ENCODE measurements around the gene BCAM.

BCAM gene

DNA sequence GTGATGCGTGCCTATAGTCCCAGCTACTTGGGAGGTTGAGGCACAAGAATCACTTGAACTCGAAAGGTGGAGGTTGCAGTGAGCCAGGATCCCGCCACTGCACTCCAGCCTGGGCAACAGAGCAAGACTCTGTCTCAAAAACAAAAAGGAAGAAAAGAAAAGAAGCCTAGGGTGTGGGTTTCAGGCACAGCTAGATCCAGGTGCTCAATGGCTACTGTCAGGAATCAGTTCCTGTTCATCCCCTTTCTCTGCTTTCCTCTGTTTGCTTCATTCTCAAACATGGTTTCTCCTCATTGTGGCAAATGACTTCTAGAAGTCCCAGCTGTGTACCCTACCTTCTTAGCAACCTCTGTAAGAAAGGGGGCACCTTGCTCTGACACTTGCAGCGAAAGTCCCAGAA lies 25.4 kb upstream of the BCAM start:
- Histone ChIP-seq H3K4me2 (ENCODE audit: insufficient read depth, low read length) (no peak overlapping the region), H3K79me2 (ENCODE audit: insufficient read depth, low read length) (no peaks in the 10 kb centered on the region), H3K36me3 (ENCODE audit: insufficient read depth, low read length) (no peaks in the 10 kb centered on the region), H3K9ac (ENCODE audit: low read depth, low read length) (no peak overlapping the region), H4K20me1 (ENCODE audit: insufficient read depth, low read length) (no peaks in the 10 kb centered on the region), H3K4me3 (ENCODE audit: low read depth in 1 of 2, low read length in 2 of 2) (no peak overlapping the region), H3K4me1 (ENCODE audit: insufficient read depth, low read length) (no peaks in the 10 kb centered on the region), H3K27me3 (ENCODE audit: insufficient read depth, low read length, poor library complexity) (no peaks in the 10 kb centered on the region), H3K9me3 (ENCODE audit: insufficient read depth, low read length, severe bottlenecking) (no peaks in the 10 kb centered on the region), H3K27ac (ENCODE audit: low read length) (no peak overlapping the region), H2AFZ (ENCODE audit: low read depth, low read length) (no peak overlapping the region)
- no peak for DNase-seq
- TF ChIP-seq, protein P1, sequence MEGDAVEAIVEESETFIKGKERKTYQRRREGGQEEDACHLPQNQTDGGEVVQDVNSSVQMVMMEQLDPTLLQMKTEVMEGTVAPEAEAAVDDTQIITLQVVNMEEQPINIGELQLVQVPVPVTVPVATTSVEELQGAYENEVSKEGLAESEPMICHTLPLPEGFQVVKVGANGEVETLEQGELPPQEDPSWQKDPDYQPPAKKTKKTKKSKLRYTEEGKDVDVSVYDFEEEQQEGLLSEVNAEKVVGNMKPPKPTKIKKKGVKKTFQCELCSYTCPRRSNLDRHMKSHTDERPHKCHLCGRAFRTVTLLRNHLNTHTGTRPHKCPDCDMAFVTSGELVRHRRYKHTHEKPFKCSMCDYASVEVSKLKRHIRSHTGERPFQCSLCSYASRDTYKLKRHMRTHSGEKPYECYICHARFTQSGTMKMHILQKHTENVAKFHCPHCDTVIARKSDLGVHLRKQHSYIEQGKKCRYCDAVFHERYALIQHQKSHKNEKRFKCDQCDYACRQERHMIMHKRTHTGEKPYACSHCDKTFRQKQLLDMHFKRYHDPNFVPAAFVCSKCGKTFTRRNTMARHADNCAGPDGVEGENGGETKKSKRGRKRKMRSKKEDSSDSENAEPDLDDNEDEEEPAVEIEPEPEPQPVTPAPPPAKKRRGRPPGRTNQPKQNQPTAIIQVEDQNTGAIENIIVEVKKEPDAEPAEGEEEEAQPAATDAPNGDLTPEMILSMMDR (IDR thresholded peaks at IDR 0.05; ENCODE audit: borderline replicate concordance, extremely low read depth, low read length, poor library complexity, severe bottlenecking): no peak
- no peak for TF ChIP-seq EZH2 (IDR thresholded peaks at IDR 0.05; ENCODE audit: borderline replicate concordance, low read depth, low read length, severe bottlenecking)
- ATAC-seq (ENCODE audit: insufficient read depth, low read depth): no peak

DNA sequence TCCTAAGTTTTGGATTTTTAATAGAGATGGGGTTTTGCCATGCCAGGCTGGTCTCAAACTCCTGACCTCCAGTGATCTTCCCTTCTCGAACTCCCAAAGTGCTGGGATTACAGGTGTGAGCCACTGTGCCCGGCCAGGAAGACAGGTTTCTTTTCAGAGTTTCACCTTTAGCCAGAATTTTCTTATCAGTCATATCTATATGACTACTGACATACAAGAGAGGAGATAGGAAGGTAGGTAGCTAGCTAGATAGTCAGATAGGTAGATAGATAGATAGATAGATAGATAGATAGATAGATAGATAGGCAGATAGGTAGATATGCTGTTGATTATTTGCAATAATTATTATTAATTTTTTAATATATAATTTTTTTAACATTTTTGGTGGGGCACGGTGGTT lies 23.6 kb upstream of the BCAM start:
- Histone ChIP-seq H3K9me3 (ENCODE audit: insufficient read depth, low read length, severe bottlenecking) (no peaks in the 10 kb centered on the region), H3K4me1 (ENCODE audit: insufficient read depth, low read length) (no peaks in the 10 kb centered on the region), H3K36me3 (ENCODE audit: insufficient read depth, low read length) (no peaks in the 10 kb centered on the region), H3K9ac (ENCODE audit: low read depth, low read length) (no peak overlapping the region), H3K79me2 (ENCODE audit: insufficient read depth, low read length) (no peaks in the 10 kb centered on the region), H4K20me1 (ENCODE audit: insufficient read depth, low read length) (no peaks in the 10 kb centered on the region), H3K27me3 (ENCODE audit: insufficient read depth, low read length, poor library complexity) (no peaks in the 10 kb centered on the region), H3K4me3 (ENCODE audit: low read depth in 1 of 2, low read length in 2 of 2) (no peak overlapping the region), H3K27ac (ENCODE audit: low read length) (no peak overlapping the region), H3K4me2 (ENCODE audit: insufficient read depth, low read length) (no peak overlapping the region), H2AFZ (ENCODE audit: low read depth, low read length) (no peak overlapping the region)
- DNase-seq (no peak), ATAC-seq (ENCODE audit: insufficient read depth, low read depth) (no peak)
- no peak for TF ChIP-seq EZH2 (IDR thresholded peaks at IDR 0.05; ENCODE audit: borderline replicate concordance, low read depth, low read length, severe bottlenecking)
- TF ChIP-seq, protein P1 (IDR thresholded peaks at IDR 0.05; ENCODE audit: borderline replicate concordance, extremely low read depth, low read length, poor library complexity, severe bottlenecking): no peak

DNA sequence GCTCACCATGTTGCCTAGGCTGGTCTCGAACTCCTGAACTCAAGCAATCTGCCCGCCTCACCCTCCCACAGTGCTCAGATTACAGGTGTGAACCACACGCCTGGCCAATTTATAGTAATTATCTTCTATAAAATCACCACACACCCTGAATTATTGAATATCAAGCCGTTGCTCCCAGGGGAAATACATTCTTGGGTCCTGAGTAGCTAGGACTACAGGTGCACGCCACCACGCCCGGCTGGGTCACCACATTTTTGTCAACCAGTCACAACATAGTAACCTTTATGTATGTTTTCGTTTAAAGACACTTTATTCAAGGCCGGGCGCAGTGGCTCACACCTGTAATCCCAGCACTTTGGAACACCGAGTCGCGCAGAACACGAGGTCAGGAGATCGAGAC lies 22.9 kb upstream of the BCAM start:
- Histone ChIP-seq H3K9ac (ENCODE audit: low read depth, low read length) (no peak overlapping the region), H3K36me3 (ENCODE audit: insufficient read depth, low read length) (no peaks in the 10 kb centered on the region), H3K9me3 (ENCODE audit: insufficient read depth, low read length, severe bottlenecking) (no peaks in the 10 kb centered on the region), H3K4me3 (ENCODE audit: low read depth in 1 of 2, low read length in 2 of 2) (no peak overlapping the region), H3K79me2 (ENCODE audit: insufficient read depth, low read length) (no peaks in the 10 kb centered on the region), H3K4me1 (ENCODE audit: insufficient read depth, low read length) (no peaks in the 10 kb centered on the region), H3K4me2 (ENCODE audit: insufficient read depth, low read length) (no peak overlapping the region), H3K27ac (ENCODE audit: low read length) (no peak overlapping the region), H4K20me1 (ENCODE audit: insufficient read depth, low read length) (no peaks in the 10 kb centered on the region), H3K27me3 (ENCODE audit: insufficient read depth, low read length, poor library complexity) (no peaks in the 10 kb centered on the region), H2AFZ (ENCODE audit: low read depth, low read length) (no peak overlapping the region)
- TF ChIP-seq, protein P1 (IDR thresholded peaks at IDR 0.05; ENCODE audit: borderline replicate concordance, extremely low read depth, low read length, poor library complexity, severe bottlenecking): no peak
- no peak for TF ChIP-seq EZH2 (IDR thresholded peaks at IDR 0.05; ENCODE audit: borderline replicate concordance, low read depth, low read length, severe bottlenecking)
- no peak for DNase-seq
- no peak for ATAC-seq (ENCODE audit: insufficient read depth, low read depth)

DNA sequence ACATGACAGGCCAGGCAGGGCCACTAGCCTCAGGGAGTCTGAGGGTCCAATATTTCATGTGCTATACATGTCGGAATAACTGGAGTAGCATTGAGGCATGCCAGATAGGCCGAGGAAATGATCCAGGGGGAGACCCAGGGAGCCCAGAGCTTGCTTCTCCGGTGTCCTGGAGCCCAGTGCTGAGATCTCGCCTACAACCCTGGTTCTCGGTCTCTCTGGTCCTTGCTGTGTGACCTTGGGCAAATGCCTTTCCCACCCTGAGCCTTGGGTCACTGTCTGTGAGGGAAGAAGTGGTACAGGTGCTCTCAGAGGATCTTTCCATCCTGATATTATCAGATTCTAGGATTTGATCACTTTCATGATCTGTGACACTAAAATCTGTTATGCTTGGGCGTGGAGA lies 19.9 kb upstream of the BCAM start:
- no peak for DNase-seq
- Histone ChIP-seq H3K9me3 (ENCODE audit: insufficient read depth, low read length, severe bottlenecking) (no peaks in the 10 kb centered on the region), H3K27me3 (ENCODE audit: insufficient read depth, low read length, poor library complexity) (no peaks in the 10 kb centered on the region), H3K79me2 (ENCODE audit: insufficient read depth, low read length) (no peaks in the 10 kb centered on the region), H3K27ac (ENCODE audit: low read length) (no peak overlapping the region), H4K20me1 (ENCODE audit: insufficient read depth, low read length) (no peaks in the 10 kb centered on the region), H2AFZ (ENCODE audit: low read depth, low read length) (no peak overlapping the region), H3K4me1 (ENCODE audit: insufficient read depth, low read length) (no peaks in the 10 kb centered on the region), H3K4me2 (ENCODE audit: insufficient read depth, low read length) (no peak overlapping the region), H3K36me3 (ENCODE audit: insufficient read depth, low read length) (no peaks in the 10 kb centered on the region), H3K4me3 (ENCODE audit: low read depth in 1 of 2, low read length in 2 of 2) (no peak overlapping the region), H3K9ac (ENCODE audit: low read depth, low read length) (no peak overlapping the region)
- ATAC-seq (ENCODE audit: insufficient read depth, low read depth): no peak
- TF ChIP-seq EZH2 (IDR thresholded peaks at IDR 0.05; ENCODE audit: borderline replicate concordance, low read depth, low read length, severe bottlenecking): no peak
- TF ChIP-seq, protein P1 (IDR thresholded peaks at IDR 0.05; ENCODE audit: borderline replicate concordance, extremely low read depth, low read length, poor library complexity, severe bottlenecking): no peak
